Activated CD8-positive, alpha-beta memory T cell treated with anti-CD3 and anti-CD28 coated beads for 1 hour (primary cell): ENCODE data around the gene SNRNP48.

Experiments
- DNase-seq, 2 donors: peaks; one replicate each; pipeline ENCODE4 v3.0.0-alpha.2; 2020; ENCODE audit warnings: low read depth in 1 of 2; ENCODE audit errors: extremely low read depth in 1 of 2

Gene SNRNP48, protein sequence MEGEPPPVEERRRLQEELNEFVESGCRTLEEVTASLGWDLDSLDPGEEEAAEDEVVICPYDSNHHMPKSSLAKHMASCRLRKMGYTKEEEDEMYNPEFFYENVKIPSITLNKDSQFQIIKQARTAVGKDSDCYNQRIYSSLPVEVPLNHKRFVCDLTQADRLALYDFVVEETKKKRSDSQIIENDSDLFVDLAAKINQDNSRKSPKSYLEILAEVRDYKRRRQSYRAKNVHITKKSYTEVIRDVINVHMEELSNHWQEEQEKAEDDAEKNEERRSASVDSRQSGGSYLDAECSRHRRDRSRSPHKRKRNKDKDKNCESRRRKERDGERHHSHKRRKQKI

DNA sequence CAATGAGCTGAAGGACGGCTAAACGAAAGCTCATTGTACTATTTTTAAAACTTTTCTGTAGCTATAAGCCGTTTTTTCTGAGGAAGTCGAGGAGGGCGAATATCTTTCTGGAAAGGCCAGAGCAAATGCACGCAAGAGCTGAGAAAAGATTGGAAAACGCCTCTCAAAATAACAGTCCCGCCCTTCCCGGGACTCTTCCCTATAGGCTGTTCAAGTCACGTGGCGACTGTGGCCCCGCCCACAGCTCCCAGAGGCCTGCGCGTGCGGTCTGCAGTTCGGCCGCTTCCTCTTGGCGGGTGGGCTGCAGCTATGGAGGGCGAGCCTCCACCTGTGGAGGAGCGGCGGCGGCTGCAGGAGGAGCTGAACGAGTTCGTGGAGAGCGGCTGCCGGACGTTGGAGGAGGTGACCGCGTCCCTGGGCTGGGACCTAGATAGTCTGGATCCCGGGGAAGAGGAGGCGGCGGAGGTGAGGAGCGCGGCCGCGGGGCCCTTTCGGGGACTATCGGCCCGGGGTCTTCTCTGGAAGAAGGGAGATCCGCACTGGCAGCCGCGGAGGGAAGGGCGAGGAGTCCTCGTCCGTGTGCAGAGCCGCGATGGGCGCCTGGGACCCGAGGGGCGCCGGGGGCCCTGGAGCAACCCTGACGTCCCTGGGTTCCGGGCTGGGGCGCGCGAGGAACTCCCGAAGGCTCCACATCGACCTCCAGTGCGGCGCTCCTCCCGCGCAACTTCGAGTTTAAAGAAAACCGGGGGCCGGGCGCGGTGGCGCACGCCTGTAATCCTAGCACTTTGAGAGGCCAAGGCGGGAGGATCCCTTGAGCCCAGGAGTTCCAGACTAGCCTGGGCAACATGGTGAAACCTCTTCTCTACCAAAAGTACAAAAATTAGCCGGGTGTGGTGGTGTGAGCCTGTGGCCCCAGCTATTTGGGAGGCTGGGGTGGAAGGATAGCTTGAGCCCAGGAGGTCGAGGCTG is at the start of gene SNRNP48:
TSS of gene SNRNP48 (plus strand) at position 250 of the 969 bp plus-strand sequence. CDS start at position 310, 60 bp downstream.
- peak; percentile 72 to 82 for DNase-seq

DNA sequence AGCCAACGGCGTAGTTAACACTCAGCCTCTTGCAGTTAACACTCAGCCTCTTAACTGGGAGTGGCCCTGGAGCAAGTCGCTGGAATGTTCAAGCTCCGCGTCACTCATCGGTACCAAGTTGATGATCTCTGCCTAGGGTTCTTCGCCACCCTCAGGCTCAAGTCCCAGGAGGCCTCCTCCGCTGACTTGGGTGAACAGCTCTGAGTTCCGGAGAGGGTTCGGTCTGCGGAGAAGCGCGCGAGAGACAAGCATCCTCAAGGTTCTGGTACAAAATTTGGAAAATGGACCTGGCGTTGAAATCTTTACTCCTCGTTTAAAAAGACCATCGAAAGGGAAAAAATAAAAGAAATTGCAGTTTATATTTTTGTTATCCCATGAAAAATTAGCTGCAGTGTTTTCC is 49.4 kb upstream of the SNRNP48 start:
- no peak for DNase-seq

DNA sequence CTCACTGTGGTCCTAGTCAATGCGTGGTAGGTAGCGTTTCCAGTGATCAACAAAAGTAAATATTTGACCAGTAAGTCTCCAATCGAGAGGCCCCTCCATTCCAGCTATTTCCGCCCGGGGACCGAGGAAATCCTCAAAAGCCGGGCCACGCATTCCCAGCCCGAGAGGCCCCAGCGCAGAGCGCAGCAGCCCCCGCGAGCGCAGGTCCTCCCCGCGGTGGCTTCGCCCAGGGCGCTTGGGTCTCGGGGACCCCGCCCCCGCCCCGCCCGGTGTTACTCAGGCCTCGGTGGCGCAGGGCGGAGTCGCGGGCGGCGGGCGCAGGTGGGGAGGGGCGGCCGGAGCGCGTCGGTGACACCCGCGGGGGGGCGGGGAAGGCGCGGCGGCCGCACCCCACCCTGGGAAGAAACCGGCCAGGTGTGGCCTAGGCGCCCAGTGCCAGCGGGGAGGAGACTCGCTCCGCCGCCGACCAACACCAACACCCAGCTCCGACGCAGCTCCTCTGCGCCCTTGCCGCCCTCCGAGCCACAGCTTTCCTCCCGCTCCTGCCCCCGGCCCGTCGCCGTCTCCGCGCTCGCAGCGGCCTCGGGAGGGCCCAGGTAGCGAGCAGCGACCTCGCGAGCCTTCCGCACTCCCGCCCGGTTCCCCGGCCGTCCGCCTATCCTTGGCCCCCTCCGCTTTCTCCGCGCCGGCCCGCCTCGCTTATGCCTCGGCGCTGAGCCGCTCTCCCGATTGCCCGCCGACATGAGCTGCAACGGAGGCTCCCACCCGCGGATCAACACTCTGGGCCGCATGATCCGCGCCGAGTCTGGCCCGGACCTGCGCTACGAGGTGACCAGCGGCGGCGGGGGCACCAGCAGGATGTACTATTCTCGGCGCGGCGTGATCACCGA is 48.6 kb upstream of the SNRNP48 start, which contains the start of gene DSP:
TSS of gene DSP (plus strand) at position 497 of the 890 bp plus-strand sequence. CDS start at position 742, 245 bp downstream.
- no peak for DNase-seq

DNA sequence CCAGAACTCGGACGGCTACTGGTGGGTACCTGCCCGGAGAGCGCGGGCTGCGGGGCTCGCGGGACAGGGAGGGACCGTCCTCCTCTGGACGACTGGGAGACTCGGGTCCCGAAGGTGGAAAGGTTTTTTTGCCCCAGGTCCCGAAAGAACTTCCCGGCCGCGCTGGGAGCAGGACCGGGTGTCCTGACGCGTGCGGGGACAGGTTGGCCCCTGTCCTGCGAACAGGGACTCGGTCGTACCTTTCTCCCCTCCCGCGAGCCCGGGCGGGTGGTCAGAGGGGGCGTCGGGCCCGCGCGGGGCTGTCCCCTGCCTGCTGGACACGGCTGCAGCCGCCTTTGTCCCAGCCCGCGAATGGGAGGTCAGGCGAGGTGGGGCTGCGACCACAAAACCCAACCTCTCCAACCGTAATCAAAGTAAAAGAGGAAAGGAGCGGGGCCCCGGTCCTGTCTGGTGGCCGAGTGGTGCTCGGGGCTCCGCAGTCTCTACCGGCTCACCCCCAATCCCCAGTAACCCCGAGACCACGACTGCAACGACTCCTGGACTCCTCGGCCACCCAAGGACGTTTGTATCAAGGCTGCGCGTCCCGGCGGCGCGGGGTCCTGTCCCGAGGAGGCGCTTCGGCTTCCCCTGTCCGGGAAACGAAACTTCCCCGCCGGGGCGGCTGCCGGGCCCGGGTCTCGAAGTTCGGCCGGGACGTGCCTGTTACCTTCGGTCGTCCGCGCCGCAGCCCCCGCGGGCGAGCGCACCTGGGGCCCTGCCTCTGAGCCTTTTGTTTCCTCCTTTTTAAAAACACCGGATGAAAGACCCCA is 47.7 kb upstream of the SNRNP48 start:
- no peak for DNase-seq

DNA sequence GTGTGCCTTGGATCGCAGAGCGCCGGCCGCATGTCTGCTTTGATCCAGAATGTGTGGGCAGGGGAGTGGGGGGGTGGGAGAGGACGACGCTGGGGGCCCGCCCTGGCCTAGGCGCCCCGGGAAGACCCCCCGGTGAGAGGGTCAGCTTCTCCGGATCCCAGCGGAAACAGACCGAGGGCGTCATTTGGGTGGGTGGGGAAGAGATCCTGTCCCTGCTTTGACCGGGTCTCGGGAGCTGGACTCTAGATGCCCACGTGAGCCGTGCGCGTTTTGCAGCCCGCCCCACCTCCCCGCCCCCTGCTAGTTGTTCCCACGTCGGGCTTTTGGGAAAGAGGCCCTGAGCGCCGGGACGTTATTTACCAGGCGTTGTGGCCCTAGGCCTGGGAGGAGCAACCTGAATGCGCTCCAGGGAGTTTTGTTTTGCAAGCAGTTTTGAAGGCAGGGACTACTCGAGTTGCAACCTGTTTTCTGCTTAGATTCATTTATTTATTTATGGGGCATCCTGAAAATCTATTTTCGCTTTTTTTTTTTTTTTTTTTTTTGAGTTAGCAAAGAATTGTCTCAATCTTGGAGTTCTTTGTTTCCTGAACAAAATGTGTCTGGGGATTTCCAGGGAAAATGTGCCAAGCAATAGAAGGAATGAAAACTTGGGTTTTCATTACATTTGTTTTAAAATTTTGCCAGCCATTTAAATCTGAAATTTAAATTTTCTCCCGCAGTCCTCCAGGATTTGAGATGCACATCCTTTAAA is 46.9 kb upstream of the SNRNP48 start:
- no peak for DNase-seq

DNA sequence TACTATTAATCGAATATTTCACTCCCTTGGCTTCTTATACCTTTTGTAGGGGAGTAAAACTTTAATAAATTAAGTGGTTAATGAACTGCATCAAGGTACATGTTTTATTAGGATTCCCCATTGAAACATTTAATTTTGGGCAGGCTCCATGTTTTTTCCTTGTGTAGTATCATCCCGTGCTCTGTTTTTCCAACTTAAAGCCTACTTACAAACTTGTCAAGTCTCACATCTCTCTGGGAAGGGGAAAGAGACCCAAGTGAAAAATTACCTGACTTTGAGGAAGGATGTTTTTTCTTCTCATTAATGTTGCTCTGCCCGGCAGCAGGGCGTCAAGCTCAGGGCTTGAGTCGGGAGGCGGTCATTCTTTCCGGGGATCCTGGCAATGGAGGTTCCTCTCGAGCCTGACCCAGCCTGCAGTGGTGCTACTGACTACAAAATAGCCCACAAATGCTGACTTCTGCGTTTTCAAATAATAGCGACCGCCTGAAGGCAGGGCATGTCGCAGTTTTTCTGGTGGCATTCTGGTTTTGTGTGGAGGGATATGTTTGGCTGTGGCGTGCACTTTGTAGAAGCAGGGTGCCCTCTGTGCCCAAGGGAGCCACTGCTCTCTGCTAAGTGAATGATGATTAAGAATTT is 46.1 kb upstream of the SNRNP48 start:
- DNase-seq, result no peak

DNA sequence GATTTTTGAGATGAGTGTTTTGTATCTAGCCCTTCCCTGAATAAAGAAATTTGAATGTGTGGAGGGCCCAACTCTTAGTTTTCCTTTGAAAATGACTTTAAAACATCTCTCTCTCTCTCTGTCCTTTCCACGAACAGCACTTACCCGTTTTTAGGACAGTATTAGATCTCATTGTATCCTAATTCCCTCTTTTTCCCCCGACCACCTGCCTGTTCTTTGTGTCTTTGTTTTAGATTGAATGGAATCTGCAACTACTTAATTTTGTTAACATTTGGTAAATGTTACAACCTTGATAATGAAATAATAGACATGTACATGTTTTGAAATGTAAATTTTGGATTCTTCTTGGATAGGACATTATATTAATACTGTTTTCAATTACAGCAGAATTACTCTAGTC is 45.4 kb upstream of the SNRNP48 start:
- DNase-seq, result no peak

DNA sequence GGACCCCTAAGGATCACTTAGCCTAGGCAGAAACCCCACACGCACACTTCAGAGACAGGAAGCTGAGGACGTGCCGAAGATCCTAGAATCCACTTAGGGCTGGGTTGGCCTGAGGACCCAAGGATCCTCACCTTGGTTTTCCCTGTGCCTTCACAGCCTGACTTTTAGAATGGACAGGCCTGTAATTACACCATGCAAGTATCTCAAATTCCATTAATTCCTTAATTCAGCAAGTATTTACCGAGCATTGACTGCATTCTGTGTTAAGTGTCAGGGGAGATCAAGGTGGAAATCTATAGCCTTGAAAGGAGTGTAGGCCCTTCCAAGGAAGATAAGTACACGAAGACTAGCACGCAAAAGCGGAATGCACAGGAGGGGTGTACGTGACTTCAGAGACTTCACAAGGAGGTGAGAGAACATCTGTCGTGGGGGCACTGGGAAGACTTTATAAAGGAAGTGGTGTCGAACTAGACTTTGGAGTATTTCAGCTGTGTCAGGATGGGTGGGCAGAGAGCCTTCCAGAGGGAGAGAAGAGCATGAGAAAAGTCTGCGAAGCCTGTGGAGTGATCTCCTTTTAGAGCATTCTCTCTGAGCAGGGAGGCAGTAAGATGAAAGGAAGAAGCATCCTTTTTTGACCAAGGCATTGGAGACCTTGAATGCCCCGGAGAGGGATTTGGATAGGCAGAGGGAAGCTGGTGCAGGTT is 44.5 kb upstream of the SNRNP48 start:
- no peak for DNase-seq

DNA sequence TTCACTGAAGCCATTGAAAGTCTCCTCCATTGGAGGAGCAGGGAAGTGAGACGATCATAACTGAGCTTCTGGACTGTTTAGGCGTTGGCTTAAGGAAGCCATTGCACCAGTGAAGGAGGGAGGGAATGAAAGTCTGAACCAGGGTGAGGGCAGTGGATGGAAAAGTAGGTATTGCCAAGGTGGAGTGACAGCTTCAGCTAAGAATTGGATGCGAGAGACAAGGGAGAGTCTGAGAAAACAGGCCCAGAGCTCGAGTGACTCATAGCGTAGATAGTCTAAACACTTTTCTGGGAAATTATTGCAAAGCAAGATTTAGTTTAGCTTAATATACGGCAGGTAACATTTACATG is 44.0 kb upstream of the SNRNP48 start:
- no peak for DNase-seq

DNA sequence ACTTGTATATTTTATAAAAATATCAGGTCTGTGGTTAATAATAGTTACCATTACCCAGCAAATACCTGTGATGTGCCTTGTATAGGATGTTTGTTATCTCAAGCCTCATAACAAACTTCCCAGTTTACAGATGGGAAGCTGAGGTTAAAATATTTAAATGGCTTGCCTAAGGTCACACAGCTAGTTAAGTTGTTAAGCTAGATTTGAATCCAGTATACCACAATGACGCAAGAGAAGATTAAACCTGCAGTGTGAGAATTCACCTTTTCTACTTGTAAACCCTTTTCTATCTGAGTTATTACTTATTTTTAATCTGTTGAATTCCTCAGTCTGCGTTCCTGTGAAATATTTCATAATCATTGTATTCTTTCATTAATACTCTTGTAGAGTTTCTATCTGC is 43.6 kb upstream of the SNRNP48 start:
- no peak for DNase-seq

DNA sequence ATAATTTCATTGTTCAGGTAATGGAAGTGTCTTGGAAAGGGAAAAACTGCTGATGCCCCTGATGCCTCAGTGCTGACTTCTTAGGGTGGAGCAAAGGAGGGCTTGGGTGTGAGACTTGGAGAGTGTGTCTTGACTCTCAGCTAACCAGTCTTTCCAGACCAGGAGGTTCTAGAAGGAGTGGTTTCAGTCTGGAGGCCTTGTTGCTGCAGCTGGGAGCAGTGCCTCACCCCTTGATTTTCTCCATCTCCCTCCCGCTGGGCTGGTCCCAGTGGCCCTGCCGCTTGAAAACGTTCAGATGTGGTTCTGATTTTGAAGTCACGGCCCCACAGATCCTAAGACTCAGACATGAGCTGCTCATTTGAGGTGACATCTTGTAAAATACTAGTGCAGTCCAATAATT is 43.1 kb upstream of the SNRNP48 start:
- DNase-seq, result no peak

DNA sequence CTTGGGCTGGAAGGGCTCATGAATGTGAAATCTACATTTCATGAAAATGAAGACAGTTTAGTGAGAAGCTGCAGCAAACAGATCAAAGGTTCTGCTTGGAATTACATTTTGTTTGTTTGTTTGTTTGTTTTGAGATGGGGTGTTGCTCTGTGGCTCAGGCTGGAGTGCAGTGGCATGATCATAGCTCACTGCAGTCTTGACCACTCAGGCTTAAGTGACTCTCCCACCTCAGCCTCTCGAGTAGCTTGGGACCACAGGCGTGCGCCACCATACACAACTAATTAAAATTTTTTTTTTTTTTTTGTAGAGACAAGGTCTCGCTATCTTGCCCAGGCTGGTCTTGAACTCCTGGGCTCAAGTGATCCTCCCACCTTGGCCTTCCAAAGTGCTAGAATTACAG is 42.7 kb upstream of the SNRNP48 start:
- no peak for DNase-seq

- DNase-seq, result no peak
Observed at GRCh38 chr6:7550433-7550801, 39.6 kb upstream of the SNRNP48 start.

- no peak for DNase-seq
Observed at GRCh38 chr6:7554533-7555275, 35.3 kb upstream of the SNRNP48 start.

GRCh38 chr6:7555671-7556070 is 34.3 kb upstream of the SNRNP48 start:
- DNase-seq, result no peak

DNA sequence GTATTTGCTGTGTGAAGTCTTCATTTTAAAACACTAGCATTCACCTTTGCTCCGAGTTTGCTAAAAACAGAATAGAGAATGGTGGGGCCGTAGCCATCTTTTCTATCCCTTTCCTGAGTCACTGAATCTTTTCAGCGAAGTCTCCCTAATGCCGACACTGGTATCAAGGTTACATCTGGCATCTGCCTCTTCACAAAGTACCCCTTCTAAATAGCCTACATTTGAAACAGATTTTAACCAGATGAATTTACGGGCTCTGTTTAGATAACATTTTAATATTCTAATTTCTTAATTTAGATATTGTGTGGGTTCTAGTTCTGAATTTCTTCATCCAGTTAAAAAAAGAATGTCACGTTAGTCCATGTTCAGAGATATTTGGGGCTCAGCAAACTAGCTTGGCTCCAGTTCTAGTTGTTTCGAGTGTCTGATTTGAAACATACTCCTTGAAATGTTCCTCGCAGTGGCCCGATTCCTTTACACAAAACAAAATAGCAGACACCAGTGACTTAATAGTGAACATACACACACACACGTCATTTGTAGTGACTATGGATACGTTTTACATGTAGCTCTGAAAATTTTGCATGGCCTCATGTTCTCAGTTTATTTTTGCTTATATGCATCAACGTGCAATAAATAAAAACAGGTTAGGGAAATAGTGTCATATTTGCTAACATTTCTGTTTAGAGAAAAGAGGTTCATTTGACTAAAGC is 33.4 kb upstream of the SNRNP48 start:
- no peak for DNase-seq

DNA sequence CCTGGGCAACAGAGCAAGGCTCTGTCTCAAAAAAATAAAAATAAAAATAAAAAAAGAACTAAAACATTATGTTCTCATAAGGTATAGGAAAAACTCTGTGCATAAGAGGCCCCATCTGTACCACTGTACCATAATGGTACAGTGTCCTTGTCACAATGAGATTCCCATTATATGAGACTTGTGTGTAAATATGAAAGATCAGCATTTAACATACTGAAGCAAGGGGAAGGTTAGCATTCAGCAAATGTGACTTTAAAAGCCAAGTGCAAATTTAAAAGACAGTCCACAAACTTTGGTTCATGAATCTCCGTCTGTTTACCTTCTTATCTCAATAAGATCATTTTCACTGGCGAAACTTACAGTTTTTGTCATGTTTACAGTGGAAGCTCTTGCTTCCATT is 32.3 kb upstream of the SNRNP48 start:
- no peak for DNase-seq
